ENCODE data around the gene SEMA3C.

SEMA3C gene

DNA sequence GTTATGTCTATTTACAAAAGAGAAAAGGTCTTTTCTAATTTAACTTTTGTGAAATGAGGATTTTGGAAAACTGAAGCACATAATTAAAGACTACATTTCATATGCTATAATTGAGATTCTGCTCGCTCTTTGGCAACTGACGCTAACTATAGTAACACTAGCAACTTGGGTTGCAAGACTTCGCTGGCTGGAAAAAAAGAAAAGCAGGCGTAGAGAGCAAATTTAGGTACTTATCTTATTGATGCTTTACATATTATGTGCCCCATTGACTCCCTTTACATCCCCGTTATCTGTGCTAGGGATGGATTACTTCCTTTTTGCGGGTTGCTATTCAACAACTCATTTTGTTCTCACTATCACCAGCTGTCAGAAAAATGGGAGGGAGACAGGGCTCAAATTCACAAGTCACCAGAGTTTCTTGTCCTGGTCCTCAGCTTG, 10.5 kb downstream of the SEMA3C start:
- Histone ChIP-seq H3K4me1 (ENCODE audit: control insufficient read depth in 2 of 2, insufficient read depth in 1 of 2, low read depth in 1 of 2, low read length in 2 of 2) (peaks cover 2 to 11% of the 10 kb centered on the region in 2 donors), H4K8ac (ENCODE audit: low read depth, low read length) (no peak overlapping the region), H3K9ac (ENCODE audit: low read depth, low read length, poor library complexity) (no peak overlapping the region), H4K91ac (ENCODE audit: low read depth, low read length, poor library complexity) (no peak overlapping the region), H3K4me2 (ENCODE audit: insufficient read depth, low read length, poor library complexity, severe bottlenecking) (no peak overlapping the region), H3K27ac (replicated peaks; ENCODE audit: low read length) (no peak overlapping the region), H3K23ac (ENCODE audit: low read depth, low read length, poor library complexity) (no peak overlapping the region), H2BK15ac (ENCODE audit: low read length) (no peak overlapping the region), H2BK120ac (ENCODE audit: low read depth, low read length) (no peak overlapping the region), H2BK12ac (ENCODE audit: low read length) (no peak overlapping the region), H3K4ac (ENCODE audit: low read length) (no peak overlapping the region), H2AK5ac (ENCODE audit: low read depth, low read length) (no peak overlapping the region), H3K9me3 (replicated peaks in 1 of 2; ENCODE audit: control insufficient read depth in 2 of 2, insufficient read depth in 1 of 2, low read depth in 1 of 2, low read length in 2 of 2) (peaks cover 0 to 5% of the 10 kb centered on the region in 2 donors), H2AFZ (ENCODE audit: low read length) (no peak overlapping the region), H2BK5ac (ENCODE audit: low read length) (no peak overlapping the region), H3K79me1 (ENCODE audit: low read depth, low read length) (no peaks in the 10 kb centered on the region), H3K18ac (ENCODE audit: low read length) (no peak overlapping the region), H3K36me3 (replicated peaks in 1 of 2; ENCODE audit: control insufficient read depth in 2 of 2, insufficient read depth in 2 of 2, low read length in 2 of 2) (peaks cover 0 to under 1% of the 10 kb centered on the region in 2 donors), H3K14ac (ENCODE audit: low read length) (no peak overlapping the region), H3K4me3 (ENCODE audit: low read length in 2 of 2) (no peak overlapping the region), H3K27me3 (ENCODE audit: control insufficient read depth in 3 of 3, insufficient read depth in 3 of 3, low read depth in 1 of 3, low read length in 3 of 3) (no peaks in the 10 kb centered on the region)
- no CpG with 5 or more reads among the region's 6 CpGs for WGBS, 2 donors (ENCODE audit: extremely low coverage in 2 of 2, insufficient read length in 2 of 2, insufficient replicate concordance in 1 of 2)
- DNase-seq (ENCODE audit: low spot score), result no peak

DNA sequence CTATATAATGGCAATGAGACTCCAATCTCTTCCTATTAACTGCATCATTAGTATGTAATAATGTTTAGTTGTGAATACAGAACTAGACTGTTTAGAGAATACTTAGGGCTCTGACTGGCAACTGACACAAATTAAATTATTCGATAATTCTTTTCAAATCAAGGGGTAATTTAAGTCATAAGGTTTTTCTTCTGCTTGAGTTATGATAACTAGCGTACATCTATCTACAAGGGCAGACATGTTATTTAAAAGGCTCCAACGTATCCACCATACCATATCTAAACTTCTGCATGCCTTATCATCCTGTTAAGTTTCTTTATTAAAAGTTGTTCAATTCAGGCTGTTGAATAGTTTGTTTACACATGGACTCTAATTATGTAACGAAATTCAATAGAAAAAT, 11.2 kb downstream of the SEMA3C start:
- no peak overlapping the region for H3K27ac ChIP-seq (replicated peaks; ENCODE audit: low read length)
- WGBS, 2 donors (ENCODE audit: extremely low coverage in 2 of 2, insufficient read length in 2 of 2, insufficient replicate concordance in 1 of 2), result no CpG with 5 or more reads among the region's 4 CpGs

DNA sequence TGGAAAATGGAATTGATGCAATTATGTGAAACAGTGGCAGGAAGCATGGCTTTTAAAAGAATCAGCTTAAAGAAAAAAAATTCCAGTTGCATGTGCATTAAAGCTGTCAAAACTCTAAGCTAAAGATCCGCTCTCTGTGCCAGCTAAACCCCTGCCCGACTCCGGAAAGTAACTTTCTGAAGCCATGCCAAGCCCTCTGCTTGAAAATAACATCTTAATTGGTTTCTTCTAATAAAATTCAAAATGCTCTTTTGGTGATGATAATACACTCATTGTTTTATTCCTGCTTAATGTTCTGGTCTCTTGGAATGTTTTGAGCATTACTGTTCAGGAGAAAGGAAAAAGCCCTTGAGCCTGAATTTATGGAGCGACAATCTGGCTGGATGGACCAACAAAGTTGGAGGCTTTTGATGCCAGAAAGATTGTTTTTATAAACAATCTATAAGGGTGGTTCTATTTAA, 11.7 kb downstream of the SEMA3C start:
- Histone ChIP-seq H2BK120ac (ENCODE audit: low read depth, low read length) (no peak overlapping the region), H3K4ac (ENCODE audit: low read length) (no peak overlapping the region), H3K27me3 (ENCODE audit: control insufficient read depth in 3 of 3, insufficient read depth in 3 of 3, low read depth in 1 of 3, low read length in 3 of 3) (no peaks in the 10 kb centered on the region), H3K9ac (ENCODE audit: low read depth, low read length, poor library complexity) (no peak overlapping the region), H2BK12ac (ENCODE audit: low read length) (no peak overlapping the region), H3K18ac (ENCODE audit: low read length) (no peak overlapping the region), H3K4me2 (ENCODE audit: insufficient read depth, low read length, poor library complexity, severe bottlenecking) (no peak overlapping the region), H2BK15ac (ENCODE audit: low read length) (no peak overlapping the region), H3K36me3 (replicated peaks in 1 of 2; ENCODE audit: control insufficient read depth in 2 of 2, insufficient read depth in 2 of 2, low read length in 2 of 2) (no peaks in the 10 kb centered on the region), H3K27ac (replicated peaks; ENCODE audit: low read length) (no peak overlapping the region), H2BK5ac (ENCODE audit: low read length) (no peak overlapping the region), H3K4me1 (ENCODE audit: control insufficient read depth in 2 of 2, insufficient read depth in 1 of 2, low read depth in 1 of 2, low read length in 2 of 2) (peaks cover 2 to 11% of the 10 kb centered on the region in 2 donors), H4K8ac (ENCODE audit: low read depth, low read length) (no peak overlapping the region), H3K79me1 (ENCODE audit: low read depth, low read length) (no peaks in the 10 kb centered on the region), H3K23ac (ENCODE audit: low read depth, low read length, poor library complexity) (no peak overlapping the region), H3K14ac (ENCODE audit: low read length) (no peak overlapping the region), H4K91ac (ENCODE audit: low read depth, low read length, poor library complexity) (no peak overlapping the region), H2AFZ (ENCODE audit: low read length) (no peak overlapping the region), H2AK5ac (ENCODE audit: low read depth, low read length) (no peak overlapping the region), H3K4me3 (ENCODE audit: low read length in 2 of 2) (no peak overlapping the region), H3K9me3 (replicated peaks in 1 of 2; ENCODE audit: control insufficient read depth in 2 of 2, insufficient read depth in 1 of 2, low read depth in 1 of 2, low read length in 2 of 2) (peaks cover 0 to 2% of the 10 kb centered on the region in 2 donors)
- no CpG with 5 or more reads among the region's 4 CpGs for WGBS, 2 donors (ENCODE audit: extremely low coverage in 2 of 2, insufficient read length in 2 of 2, insufficient replicate concordance in 1 of 2)
- no peak for DNase-seq (ENCODE audit: low spot score)

More for the DNA sequence above, 11.2 kb downstream of the SEMA3C start:
- Histone ChIP-seq H4K91ac (ENCODE audit: low read depth, low read length, poor library complexity) (no peak overlapping the region), H3K36me3 (replicated peaks in 1 of 2; ENCODE audit: control insufficient read depth in 2 of 2, insufficient read depth in 2 of 2, low read length in 2 of 2) (no peaks in the 10 kb centered on the region), H3K4me1 (ENCODE audit: control insufficient read depth in 2 of 2, insufficient read depth in 1 of 2, low read depth in 1 of 2, low read length in 2 of 2) (peaks cover 2 to 11% of the 10 kb centered on the region in 2 donors), H3K4me3 (ENCODE audit: low read length in 2 of 2) (no peak overlapping the region), H3K4ac (ENCODE audit: low read length) (no peak overlapping the region), H3K23ac (ENCODE audit: low read depth, low read length, poor library complexity) (no peak overlapping the region), H3K9me3 (replicated peaks in 1 of 2; ENCODE audit: control insufficient read depth in 2 of 2, insufficient read depth in 1 of 2, low read depth in 1 of 2, low read length in 2 of 2) (peaks cover 0 to 5% of the 10 kb centered on the region in 2 donors), H3K4me2 (ENCODE audit: insufficient read depth, low read length, poor library complexity, severe bottlenecking) (no peak overlapping the region), H3K79me1 (ENCODE audit: low read depth, low read length) (no peaks in the 10 kb centered on the region), H3K14ac (ENCODE audit: low read length) (no peak overlapping the region), H3K18ac (ENCODE audit: low read length) (no peak overlapping the region), H2BK12ac (ENCODE audit: low read length) (no peak overlapping the region), H2BK120ac (ENCODE audit: low read depth, low read length) (no peak overlapping the region), H2BK15ac (ENCODE audit: low read length) (no peak overlapping the region), H2AFZ (ENCODE audit: low read length) (no peak overlapping the region), H2BK5ac (ENCODE audit: low read length) (no peak overlapping the region), H3K27me3 (ENCODE audit: control insufficient read depth in 3 of 3, insufficient read depth in 3 of 3, low read depth in 1 of 3, low read length in 3 of 3) (no peaks in the 10 kb centered on the region), H3K9ac (ENCODE audit: low read depth, low read length, poor library complexity) (no peak overlapping the region), H4K8ac (ENCODE audit: low read depth, low read length) (no peak overlapping the region), H2AK5ac (ENCODE audit: low read depth, low read length) (no peak overlapping the region)
- no peak for DNase-seq (ENCODE audit: low spot score)

DNA sequence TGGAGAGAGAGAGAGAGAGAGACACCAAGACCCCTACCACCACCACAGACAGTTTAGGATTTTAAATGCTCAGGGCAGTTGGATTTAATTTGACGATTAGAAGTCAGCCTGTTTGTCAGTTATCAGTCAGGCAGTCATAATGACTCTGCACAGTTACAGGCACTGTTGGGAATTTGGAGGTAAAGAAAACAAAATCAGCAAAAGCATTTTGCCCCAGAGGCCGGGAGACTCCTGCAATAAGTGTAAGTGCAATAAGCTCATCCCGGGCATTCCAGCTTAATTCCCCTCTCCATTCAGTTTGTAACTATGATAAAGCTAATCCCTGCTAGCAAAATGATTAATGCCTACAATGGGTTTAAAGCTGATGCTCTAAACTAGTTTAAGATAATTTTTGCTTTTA, 13.5 kb downstream of the SEMA3C start:
- Histone ChIP-seq H2BK12ac (ENCODE audit: low read length) (no peak overlapping the region), H3K36me3 (replicated peaks in 1 of 2; ENCODE audit: control insufficient read depth in 2 of 2, insufficient read depth in 2 of 2, low read length in 2 of 2) (no peaks in the 10 kb centered on the region), H3K27ac (replicated peaks; ENCODE audit: low read length) (no peak overlapping the region)

More for the DNA sequence above, 13.5 kb downstream of the SEMA3C start:
- Histone ChIP-seq H3K9me3 (replicated peaks in 1 of 2; ENCODE audit: control insufficient read depth in 2 of 2, insufficient read depth in 1 of 2, low read depth in 1 of 2, low read length in 2 of 2) (no peaks in the 10 kb centered on the region), H3K14ac (ENCODE audit: low read length) (no peak overlapping the region), H3K18ac (ENCODE audit: low read length) (no peak overlapping the region), H2AK5ac (ENCODE audit: low read depth, low read length) (no peak overlapping the region), H3K4me2 (ENCODE audit: insufficient read depth, low read length, poor library complexity, severe bottlenecking) (no peak overlapping the region), H3K23ac (ENCODE audit: low read depth, low read length, poor library complexity) (no peak overlapping the region), H2BK15ac (ENCODE audit: low read length) (no peak overlapping the region), H3K9ac (ENCODE audit: low read depth, low read length, poor library complexity) (no peak overlapping the region), H3K4me3 (ENCODE audit: low read length in 2 of 2) (no peak overlapping the region), H3K79me1 (ENCODE audit: low read depth, low read length) (no peaks in the 10 kb centered on the region), H3K27me3 (ENCODE audit: control insufficient read depth in 3 of 3, insufficient read depth in 3 of 3, low read depth in 1 of 3, low read length in 3 of 3) (no peaks in the 10 kb centered on the region), H2AFZ (ENCODE audit: low read length) (no peak overlapping the region), H3K4me1 (ENCODE audit: control insufficient read depth in 2 of 2, insufficient read depth in 1 of 2, low read depth in 1 of 2, low read length in 2 of 2) (peaks cover 2 to 11% of the 10 kb centered on the region in 2 donors), H2BK120ac (ENCODE audit: low read depth, low read length) (no peak overlapping the region), H4K8ac (ENCODE audit: low read depth, low read length) (no peak overlapping the region), H2BK5ac (ENCODE audit: low read length) (no peak overlapping the region), H3K4ac (ENCODE audit: low read length) (no peak overlapping the region), H4K91ac (ENCODE audit: low read depth, low read length, poor library complexity) (no peak overlapping the region)
- no CpG with 5 or more reads among the region's 3 CpGs for WGBS, 2 donors (ENCODE audit: extremely low coverage in 2 of 2, insufficient read length in 2 of 2, insufficient replicate concordance in 1 of 2)
- DNase-seq (ENCODE audit: low spot score), result no peak
